Upper lobe of left lung (tissue), 4 donors: ENCODE results near the gene DIAPH1.

Experiments used
- CTCF ChIP-seq, 6 experiments: fragments of 450-650 bp in 4 of 6; fragments of 200-600 bp in 2 of 6; sonication (generic) in 2 of 6; IDR thresholded peaks; one replicate each; pipeline ENCODE4 v1.5.1; 2016 to 2019; ENCODE audit warnings: antibody characterized with exemption in 6 of 6
- EP300 ChIP-seq, 4 donors: sonication (generic); formaldehyde crosslinking; IDR thresholded peaks; one replicate each; pipeline ENCODE4 v1.5.1; 2017; ENCODE audit warnings: antibody characterized with exemption in 4 of 4, control low read depth in 2 of 4
- POLR2AphosphoS5 ChIP-seq, 2 donors: sonication (generic); formaldehyde crosslinking; IDR thresholded peaks; one replicate each; pipeline ENCODE4 v1.5.1; 2017; ENCODE audit warnings: antibody characterized with exemption in 2 of 2

DNA sequence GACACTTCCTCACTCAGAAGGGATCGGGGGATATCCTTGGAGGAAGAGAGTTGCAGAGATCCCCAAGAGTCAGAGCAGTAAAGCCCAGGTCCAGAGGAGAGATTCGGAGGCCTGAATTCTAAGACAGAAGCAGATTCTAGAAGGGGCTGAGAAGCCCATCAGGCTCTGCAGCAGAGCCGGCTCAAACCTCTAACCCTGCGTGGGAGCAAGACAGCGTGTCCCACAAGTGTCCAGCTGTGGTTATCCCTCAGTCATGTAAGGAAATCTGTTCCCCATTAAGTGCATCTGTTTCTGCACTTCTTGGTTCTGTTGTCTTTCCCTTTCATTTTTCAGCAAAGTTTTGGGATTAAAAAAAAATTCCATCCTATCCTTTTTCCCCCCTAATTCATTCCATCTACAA lies 4.8 kb upstream of the DIAPH1 start:
- TF ChIP-seq CTCF (IDR thresholded peaks at IDR 0.05) (no peak), EP300 (IDR thresholded peaks at IDR 0.05) (no peak), POLR2AphosphoS5 (IDR thresholded peaks at IDR 0.05) (no peak)
